ENCODE results near the gene AP1M1.
"Not testable (repeated sequence)": the region's sequence is repeated elsewhere in the genome, so short reads cannot be mapped to it uniquely, and the experiment has no call there.

The AP1M1 gene

GRCh38 chr19:16280306-16280705 lies 82.6 kb downstream of the AP1M1 start:
- H3K27me3 ChIP-seq (ENCODE audit: control insufficient read depth, insufficient read depth, low read length) = no peaks in the 10 kb centered on the region
- H2AFZ ChIP-seq = no peak overlapping the region
- H3K27ac ChIP-seq = no peak overlapping the region
- H3K36me3 ChIP-seq (ENCODE audit: control insufficient read depth, insufficient read depth, low read length) = no peaks in the 10 kb centered on the region
- H3K9me3 ChIP-seq (ENCODE audit: control insufficient read depth, low read length) = no peaks in the 10 kb centered on the region
- no peak overlapping the region for H3K4me3 ChIP-seq (ENCODE audit: low read depth, low read length)
- no peak for TF ChIP-seq CTCF (IDR thresholded peaks at IDR 0.05)
- H3K9ac ChIP-seq = no peak overlapping the region
- no peaks in the 10 kb centered on the region for H3K4me1 ChIP-seq
- H3K4me2 ChIP-seq (ENCODE audit: low read length) = no peak overlapping the region
- no peaks in the 10 kb centered on the region for H3K79me2 ChIP-seq

GRCh38 chr19:16281743-16282142 lies 84.0 kb downstream of the AP1M1 start:
- Histone ChIP-seq H3K4me3 (ENCODE audit: low read depth, low read length) (no peak overlapping the region), H3K9me3 (ENCODE audit: control insufficient read depth, low read length) (no peaks in the 10 kb centered on the region), H3K27me3 (ENCODE audit: control insufficient read depth, insufficient read depth, low read length) (no peaks in the 10 kb centered on the region), H3K27ac (no peak overlapping the region), H3K36me3 (ENCODE audit: control insufficient read depth, insufficient read depth, low read length) (no peaks in the 10 kb centered on the region), H3K4me2 (ENCODE audit: low read length) (no peak overlapping the region), H3K79me2 (no peaks in the 10 kb centered on the region), H3K9ac (no peak overlapping the region), H2AFZ (no peak overlapping the region), H3K4me1 (no peaks in the 10 kb centered on the region)
- no peak for TF ChIP-seq CTCF (IDR thresholded peaks at IDR 0.05)

- no peaks in the 10 kb centered on the region for H3K9me3 ChIP-seq (ENCODE audit: control insufficient read depth, low read length)
- H2AFZ ChIP-seq = peak overlapping the region; percentile 55
- no peaks in the 10 kb centered on the region for H3K36me3 ChIP-seq (ENCODE audit: control insufficient read depth, insufficient read depth, low read length)
- H3K9ac ChIP-seq = no peak overlapping the region
- no peaks in the 10 kb centered on the region for H3K79me2 ChIP-seq
- H3K4me1 ChIP-seq = no peaks in the 10 kb centered on the region
- H3K27me3 ChIP-seq (ENCODE audit: control insufficient read depth, insufficient read depth, low read length) = no peaks in the 10 kb centered on the region
- TF ChIP-seq CTCF (IDR thresholded peaks at IDR 0.05) = no peak
- H3K4me3 ChIP-seq (ENCODE audit: low read depth, low read length) = peak overlapping the region; percentile 27
- no peak overlapping the region for H3K4me2 ChIP-seq (ENCODE audit: low read length)
- peak overlapping the region; percentile 89 for H3K27ac ChIP-seq
Measured at GRCh38 chr19:16283210-16284061, 85.7 kb downstream of the AP1M1 start.

- H3K36me3 ChIP-seq (ENCODE audit: control insufficient read depth, insufficient read depth, low read length) = no peaks in the 10 kb centered on the region
- no peaks in the 10 kb centered on the region for H3K4me1 ChIP-seq
- peak overlapping the region; percentile 89 for H3K27ac ChIP-seq
Measured at GRCh38 chr19:16284505-16284904, 86.8 kb downstream of the AP1M1 start.

GRCh38 chr19:16285079-16285478 lies 87.4 kb downstream of the AP1M1 start:
- not testable (repeated sequence) for H3K79me2 ChIP-seq; H3K4me2 ChIP-seq (ENCODE audit: low read length); H2AFZ ChIP-seq; H3K4me3 ChIP-seq (ENCODE audit: low read depth, low read length); H3K4me1 ChIP-seq; H3K27me3 ChIP-seq (ENCODE audit: control insufficient read depth, insufficient read depth, low read length); H3K9me3 ChIP-seq (ENCODE audit: control insufficient read depth, low read length); H3K9ac ChIP-seq; H3K36me3 ChIP-seq (ENCODE audit: control insufficient read depth, insufficient read depth, low read length)
- peak overlapping the region; percentile 89 for H3K27ac ChIP-seq

More at GRCh38 chr19:16284505-16284904, 86.8 kb downstream of the AP1M1 start:
- TF ChIP-seq CTCF (IDR thresholded peaks at IDR 0.05) = no peak
- H3K4me3 ChIP-seq (ENCODE audit: low read depth, low read length) = no peak overlapping the region
- no peak overlapping the region for H3K4me2 ChIP-seq (ENCODE audit: low read length)
- no peak overlapping the region for H2AFZ ChIP-seq
- H3K9me3 ChIP-seq (ENCODE audit: control insufficient read depth, low read length) = no peaks in the 10 kb centered on the region
- H3K27me3 ChIP-seq (ENCODE audit: control insufficient read depth, insufficient read depth, low read length) = no peaks in the 10 kb centered on the region
- H3K9ac ChIP-seq = no peak overlapping the region
- H3K79me2 ChIP-seq = no peaks in the 10 kb centered on the region

Data from parathyroid adenoma (tissue), 2 donors.